ENCODE results near the gene RNF167.
"Not testable (repeated sequence)": the region's sequence is repeated elsewhere in the genome, so short reads cannot be mapped to it uniquely, and the experiment has no call there.

The RNF167 gene

DNA sequence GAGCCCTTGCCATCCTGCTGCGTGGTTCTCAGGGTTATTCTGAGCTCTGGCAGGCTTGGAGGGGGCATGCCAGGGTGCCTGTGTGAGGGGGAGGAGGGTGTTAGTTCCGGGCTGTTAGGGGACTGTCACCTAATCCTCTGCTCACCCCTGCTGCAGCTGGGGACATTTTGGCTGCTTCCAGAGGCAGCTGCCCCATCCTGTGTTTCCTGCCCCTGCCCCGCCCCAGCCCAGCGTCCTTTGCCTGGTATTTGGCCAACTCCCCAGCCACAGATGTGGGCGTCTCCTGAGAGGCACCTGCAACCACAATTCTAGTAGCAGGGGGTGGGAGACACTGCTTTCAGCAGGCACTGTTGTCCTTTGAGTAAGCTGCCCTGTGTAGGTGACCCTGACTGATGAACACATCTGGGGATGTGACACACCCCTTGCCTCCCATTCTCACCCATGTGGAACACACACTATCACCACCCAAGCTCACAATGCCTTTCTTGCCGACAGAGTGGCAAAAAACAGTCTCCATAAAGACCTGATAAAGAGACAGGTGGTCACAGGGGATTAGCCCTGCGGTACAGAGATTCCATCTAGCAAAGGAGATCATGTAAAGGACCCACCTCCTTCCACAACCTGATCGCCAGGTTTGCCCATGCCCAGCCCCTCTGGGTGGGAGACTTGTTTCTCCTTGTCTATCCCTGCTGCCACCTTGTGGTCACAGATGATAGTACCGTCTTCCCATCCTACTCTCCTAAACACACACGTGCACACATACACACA, 36.8 kb upstream of the RNF167 start, which contains the start of gene CHRNE:
TSS of gene CHRNE (minus strand) at position 48 of the 768 bp plus-strand sequence. CDS start at position 13, 35 bp downstream.
- DNase-seq, result peak; percentile 86

DNA sequence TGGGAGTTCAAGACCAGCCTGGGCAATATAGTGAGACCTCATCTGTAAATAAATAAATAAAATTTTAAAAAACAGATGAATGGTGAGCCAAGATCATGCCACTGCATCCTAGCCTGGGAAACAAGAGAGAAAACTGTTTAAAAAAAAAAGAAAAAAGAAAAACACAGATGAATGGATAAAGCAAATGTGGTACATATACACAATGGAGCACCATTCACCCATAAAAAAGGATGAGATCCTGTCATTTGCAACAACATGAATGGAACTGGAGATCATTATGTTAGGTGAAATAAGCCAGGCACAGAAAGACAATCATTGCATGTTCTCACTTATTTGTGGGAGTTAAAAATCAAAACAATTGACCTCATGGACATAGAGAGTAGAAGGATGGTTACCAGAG, 33.4 kb upstream of the RNF167 start:
- not testable (repeated sequence) for DNase-seq

DNA sequence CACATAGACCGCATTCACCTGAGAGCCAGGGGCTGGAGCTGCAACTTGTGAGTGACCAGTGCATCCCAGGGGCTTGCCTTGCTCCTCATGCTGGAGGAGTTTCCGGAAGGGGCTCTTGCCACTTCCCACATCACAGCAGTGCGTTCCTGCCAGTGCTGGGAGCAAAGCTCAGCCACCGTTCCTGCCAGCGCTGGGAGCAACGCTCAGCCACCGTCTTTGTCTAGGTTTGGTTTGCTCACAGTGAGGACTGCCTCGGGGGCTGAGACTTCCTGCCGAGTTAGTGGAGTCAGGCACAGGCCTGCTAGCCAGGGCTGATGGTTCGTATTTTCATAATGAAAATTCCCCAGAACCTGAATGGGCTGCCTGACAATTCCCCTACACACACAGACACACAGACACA, 31.8 kb upstream of the RNF167 start:
- DNase-seq, result no peak

DNA sequence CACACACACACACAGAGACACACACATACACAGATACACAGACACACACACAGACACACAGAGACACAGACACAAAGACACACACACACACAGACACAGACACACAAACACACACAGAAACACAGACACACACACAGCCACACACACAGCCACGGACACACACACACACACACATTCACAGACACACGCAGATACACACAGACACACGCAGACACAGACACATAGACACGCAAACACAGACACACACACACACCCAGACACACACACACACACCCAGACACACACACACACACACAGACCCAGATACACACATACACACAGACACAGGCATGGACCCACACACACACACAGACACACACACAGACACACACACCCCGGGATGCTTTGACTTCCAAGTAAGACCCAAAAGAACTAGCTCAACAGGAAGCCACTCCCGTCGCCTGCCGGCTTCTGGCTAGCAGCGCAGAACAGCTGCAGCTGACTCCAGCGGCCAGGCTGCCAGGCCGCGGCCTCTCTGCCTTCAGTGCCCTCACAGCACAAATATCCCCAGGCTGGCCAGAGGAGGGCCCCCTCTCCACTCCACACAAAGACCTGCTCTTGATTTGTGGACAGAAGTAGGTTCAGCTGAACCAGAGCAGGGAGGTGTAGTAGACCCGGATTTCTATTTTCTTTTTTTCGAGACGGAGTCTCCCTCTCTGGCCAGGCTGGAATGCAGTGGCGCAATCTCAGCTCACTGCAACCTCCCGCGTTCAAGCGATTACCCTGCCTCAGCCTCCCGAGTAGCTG, 31.2 kb upstream of the RNF167 start:
- DNase-seq, result peak; percentile 86

DNA sequence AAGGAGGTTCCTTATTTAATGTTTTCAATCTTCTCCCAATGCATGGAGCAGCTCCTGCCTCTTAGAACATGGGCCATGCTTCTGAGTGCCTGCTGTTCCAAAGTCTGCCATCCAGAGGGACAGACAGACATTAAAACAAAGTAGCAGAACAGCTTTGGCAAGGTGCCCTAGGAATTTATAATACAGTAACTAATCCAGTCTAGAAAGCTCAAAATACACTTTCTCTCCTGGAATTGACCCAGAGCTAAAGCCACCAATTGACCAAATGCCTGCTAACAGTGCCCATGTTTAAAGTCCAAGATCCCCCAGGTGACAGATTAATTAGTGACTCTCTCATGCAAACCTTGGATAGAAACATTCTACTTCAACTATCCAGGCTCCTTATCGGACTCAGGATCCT, 26.1 kb upstream of the RNF167 start:
- DNase-seq, result no peak

- not testable (repeated sequence) for DNase-seq
These were observed 25.5 kb upstream of the RNF167 start for GRCh38 chr17:4914551-4914950.

DNA sequence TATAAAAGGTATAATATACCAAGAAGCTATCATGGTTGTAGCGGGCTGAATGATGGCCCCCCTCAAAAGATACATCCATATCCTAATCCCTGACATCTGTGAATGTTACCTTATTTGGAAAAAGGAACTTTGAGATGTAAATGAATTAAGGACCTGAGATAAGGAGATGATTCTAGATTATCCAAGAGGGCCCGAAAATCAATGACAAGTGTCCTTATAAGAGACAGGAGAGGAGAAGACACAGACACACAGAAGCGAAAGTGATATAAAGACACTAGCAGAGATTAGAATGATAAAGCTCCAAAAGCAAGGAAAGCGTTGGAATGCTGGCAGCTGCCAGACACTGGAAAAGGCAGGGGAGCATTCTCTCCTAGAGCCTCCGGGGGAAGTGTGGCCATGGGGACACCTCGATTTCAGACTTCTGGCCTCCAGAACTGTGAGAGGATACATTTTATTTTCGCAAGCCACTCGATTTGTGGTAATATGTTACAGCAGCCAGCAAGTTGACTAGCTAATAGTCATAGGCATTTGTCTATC, 20.5 kb upstream of the RNF167 start:
- DNase-seq, result no peak

DNA sequence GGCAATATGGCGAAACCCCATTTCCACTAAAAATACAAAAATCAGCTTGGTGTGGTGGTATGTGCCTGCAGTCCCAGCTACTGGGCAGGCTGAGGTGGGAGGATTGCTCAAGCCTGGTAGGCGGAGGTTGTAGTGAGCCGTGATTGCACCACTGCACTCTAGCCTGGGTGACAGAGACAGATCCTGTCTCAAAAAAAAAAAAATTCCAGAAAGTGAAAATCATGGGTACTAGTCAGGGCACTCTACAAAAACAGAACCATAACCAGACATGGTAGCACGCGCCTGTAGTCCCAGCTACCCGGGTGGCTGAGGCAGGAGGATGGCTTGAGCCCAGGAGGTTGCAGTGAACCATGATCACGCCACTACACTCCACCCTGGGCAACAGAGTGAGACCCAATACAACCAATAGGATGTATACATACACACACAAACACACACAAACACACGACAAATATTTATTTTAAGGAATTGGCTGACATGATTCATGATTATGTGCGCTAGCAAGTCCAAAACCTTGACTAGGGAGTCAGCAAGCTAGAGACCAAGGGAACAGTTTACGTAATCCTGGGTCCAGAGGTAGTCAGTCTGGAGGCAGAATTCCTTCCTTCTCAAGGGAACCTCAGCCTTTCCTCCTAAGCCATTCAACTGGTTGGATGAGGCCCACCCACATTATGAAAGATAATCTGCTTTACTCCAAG, 19.6 kb upstream of the RNF167 start:
- no peak for DNase-seq

DNA sequence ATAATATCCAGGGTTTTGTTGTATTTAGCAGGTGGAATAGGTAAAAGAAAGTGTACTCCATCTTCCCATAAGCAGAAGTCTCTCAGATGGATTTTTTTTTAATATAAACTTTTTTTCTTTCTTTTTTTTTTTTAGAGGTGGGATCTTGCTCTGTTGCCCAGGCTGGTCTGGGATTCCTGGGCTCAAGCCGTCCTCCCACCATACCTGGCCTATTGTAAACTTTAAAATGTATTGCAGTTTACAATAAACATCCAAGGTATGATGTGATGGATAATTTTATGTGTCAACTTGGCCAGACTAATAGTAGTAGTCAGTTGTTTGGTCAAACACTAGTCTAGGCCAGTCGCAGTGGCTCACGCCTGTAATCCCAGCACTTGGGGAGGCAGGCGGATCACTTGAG, 18.7 kb upstream of the RNF167 start:
- no peak for DNase-seq

DNA sequence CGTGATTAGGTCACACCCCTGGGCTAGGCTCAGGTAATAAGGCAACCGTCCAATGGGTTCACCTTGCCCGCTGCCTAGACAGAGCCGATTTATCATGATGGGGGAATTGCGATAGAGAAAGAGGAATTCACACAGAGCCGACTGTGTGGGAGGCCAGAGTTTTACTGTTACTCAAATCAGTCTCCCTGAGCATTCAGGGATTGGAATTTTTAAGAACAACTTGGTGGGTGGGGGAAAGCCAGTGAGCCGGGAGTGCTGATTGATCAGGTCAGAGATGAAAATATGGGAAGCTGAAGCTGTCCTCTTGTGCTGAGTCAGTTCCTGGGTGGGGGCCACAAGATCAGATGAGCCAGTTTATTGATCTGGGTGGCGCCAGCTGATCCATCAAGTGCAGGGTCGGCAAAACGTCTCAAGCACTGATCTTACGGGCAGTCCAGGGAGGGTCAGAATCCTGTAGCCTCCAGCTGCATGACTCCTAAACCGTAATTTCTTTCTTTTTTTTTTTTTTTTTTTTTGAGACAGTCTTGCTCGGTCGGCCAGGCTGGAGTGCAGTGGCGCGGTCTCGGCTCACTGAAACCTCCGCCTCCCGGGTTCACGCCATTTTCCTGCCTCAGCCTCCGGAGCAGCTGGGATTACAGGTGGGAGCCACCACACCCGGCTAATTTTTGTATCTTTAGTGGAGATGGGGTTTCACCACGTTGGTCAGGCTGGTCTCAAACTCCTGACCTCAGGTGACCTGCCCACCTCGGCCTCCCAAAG, 13.3 kb upstream of the RNF167 start:
- DNase-seq, result not testable (repeated sequence)

DNA sequence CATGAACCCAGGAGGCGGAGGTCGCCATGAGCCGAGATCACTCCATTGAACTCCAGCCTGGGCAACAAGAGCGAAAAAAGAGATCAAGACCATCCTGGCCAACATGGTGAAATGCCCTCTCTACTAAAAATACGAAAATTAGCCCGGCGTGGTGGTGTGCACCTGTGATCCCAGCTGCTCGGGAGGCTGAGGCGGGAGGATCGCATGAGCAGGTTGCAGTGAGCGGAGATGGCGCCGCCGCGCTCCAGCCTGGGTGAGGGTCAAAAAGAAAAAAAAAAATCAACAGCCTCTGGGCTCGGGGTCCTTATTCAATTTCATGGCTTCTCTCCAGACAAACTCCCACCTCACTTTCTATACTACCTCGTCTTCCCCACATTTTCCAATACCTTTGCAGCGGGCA, 11.2 kb upstream of the RNF167 start:
- no peak for DNase-seq

DNA sequence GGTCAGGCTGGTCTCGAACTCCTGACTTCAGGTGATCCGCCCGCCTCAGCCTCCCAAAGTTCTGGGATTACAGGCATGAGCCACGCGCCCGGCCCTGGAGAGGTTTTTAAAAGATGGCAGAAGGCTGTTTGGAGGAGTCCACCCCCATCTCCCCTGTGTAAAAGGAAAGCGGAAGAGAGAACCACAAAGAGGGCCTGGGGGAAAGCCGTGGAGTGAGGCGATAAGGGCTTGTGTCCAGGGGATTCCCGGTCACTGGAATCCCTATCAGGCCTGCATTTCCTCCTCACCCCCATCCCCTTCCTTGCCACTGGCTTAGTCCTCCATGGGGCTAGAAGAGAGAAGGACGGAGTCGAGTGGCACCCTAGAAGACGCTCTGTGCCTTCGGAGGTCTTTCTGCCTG, 8.1 kb upstream of the RNF167 start, which contains the start of gene GP1BA:
TSS of gene GP1BA (plus strand) at position 315 of the 400 bp plus-strand sequence. CDS start 328 bp downstream, outside the sequence.
- DNase-seq, result no peak

DNA sequence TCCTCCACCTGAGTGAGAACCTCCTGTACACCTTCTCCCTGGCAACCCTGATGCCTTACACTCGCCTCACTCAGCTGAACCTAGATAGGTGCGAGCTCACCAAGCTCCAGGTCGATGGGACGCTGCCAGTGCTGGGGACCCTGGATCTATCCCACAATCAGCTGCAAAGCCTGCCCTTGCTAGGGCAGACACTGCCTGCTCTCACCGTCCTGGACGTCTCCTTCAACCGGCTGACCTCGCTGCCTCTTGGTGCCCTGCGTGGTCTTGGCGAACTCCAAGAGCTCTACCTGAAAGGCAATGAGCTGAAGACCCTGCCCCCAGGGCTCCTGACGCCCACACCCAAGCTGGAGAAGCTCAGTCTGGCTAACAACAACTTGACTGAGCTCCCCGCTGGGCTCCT, 7.3 kb upstream of the RNF167 start:
- DNase-seq, result no peak

- no peak for DNase-seq
These were observed 6.4 kb upstream of the RNF167 start for GRCh38 chr17:4933646-4934045.

- DNase-seq, result peak; percentile 26
These were observed 5.7 kb upstream of the RNF167 start for GRCh38 chr17:4934173-4934979.

- no peak for DNase-seq
These were observed 4.4 kb upstream of the RNF167 start for GRCh38 chr17:4935650-4936049.

DNA sequence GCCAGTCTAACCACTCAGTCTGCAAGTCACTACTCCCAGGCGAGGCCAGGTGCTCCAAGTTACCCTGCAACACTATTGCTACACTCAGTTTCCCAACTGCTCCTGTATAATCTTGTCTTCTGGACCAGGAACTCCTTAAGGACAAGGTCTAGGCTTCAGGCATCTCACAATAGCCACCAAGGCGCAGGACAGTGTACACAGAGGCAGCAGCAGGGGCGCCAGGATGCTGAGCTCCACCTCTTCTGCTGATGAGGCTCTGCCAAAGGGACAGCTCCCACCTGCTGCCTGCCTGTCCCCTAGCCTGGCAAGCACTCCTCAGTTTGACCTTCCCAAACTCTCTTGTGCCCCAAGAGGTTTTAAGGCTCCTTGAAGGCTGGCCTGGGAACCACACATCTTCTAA, 3.6 kb upstream of the RNF167 start:
- no peak for DNase-seq

GRCh38 chr17:4937553-4937952, 2.5 kb upstream of the RNF167 start:
- DNase-seq, result no peak

DNA sequence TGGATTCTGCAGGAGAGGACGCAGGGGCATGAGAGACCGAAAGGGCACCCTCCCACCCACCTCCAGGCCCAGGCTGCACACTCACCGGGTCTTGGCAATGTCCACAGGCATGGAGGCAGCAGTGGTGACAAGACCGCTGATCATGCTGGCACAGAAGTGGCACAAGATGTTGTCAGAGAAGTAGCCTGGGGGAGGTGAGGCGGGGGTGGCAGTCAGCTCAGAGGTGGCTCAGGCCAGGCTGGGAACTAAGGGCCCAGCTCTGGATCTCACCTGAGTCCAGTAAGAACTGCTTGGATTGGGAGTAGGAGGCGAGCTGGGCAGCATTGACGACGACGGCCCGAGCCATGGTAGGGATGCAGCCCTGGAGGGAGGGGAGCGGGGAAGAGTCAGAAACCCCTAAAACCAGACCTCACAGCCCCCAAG, 2.0 kb upstream of the RNF167 start:
- DNase-seq, result no peak

DNA sequence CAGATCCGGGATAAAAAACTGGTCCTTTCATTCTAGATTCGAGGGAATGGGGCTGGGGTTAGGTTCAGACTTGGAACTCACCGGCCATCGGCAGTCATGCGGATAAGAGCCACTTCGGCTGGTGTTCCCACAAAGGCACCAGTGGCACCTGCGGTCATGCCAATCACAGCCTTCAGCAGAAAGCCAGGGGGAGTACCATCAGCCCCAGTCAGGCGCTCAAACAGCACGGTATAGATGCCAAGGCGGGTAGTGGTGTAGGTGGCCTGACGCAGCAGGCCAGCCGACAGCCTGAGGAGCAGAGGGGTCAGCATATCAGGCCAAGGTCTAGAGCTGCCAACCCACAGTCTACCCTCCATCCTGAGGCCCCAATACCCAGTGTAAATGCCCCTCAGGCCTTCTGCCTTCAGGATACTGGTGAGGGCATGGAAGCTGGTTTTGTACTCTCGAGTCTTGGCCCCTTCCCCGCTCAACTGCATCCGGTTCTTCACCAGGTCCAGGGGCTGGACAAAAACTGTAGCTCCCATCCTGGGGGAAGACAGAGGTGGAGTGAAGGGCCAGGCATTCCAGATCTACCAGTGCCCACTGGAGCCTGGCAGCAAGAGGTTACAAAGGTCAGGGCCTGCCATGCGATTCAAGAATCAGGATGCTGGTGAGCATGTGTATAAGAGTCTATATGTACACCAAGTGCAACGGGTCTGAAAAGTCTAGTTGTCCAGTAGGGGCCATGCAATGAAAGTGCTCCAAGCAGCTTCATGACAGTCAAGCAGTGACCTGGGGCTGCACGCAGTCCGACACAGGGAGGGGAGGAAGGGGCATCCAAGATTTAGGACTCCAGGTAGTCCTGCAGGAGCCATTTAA, 1.2 kb upstream of the RNF167 start:
- peak; percentile 11 for DNase-seq

DNA sequence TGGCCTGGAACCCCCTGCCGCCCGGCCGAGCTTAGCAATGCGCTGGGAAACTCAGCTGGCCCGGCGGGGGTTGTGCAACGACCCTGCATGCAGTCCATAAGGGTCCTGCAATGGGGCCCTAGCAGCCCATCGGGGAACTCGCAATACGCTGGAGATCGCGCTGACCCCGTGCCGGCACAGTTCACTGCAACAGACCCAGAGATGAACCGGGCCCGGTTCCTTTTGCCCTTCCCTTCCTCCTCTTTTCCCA, 597 bp upstream of the RNF167 start:
- no peak for DNase-seq
